SU-DHL-6 (cell line): Measurements from ENCODE around the gene WDR62.
"Not testable (repeated sequence)": the region's sequence is repeated elsewhere in the genome, so short reads cannot be mapped to it uniquely, and the experiment has no call there.

Experiments
- H2AFZ ChIP-seq: fragments of 200-600 bp; sonication (generic); 2 replicates; pipeline ENCODE4 v1.6.1; 2014; ENCODE audit warnings: low read depth, mild to moderate bottlenecking, moderate library complexity, mixed read lengths, antibody characterized with exemption, low read length; ENCODE audit not compliant: severe bottlenecking
- H3F3A ChIP-seq: fragments of 200-600 bp; shearing (Covaris generic); 2 replicates; pipeline ENCODE4 v1.6.0; 2016; ENCODE audit warnings: antibody characterized with exemption, mild to moderate bottlenecking; ENCODE audit not compliant: insufficient read depth
- H3K27ac ChIP-seq: fragments of 200-600 bp; sonication (generic); 2 replicates; pipeline ENCODE4 v1.5.1; 2016; ENCODE audit warnings: low read depth, mild to moderate bottlenecking, low read length, moderate library complexity, mixed read lengths
- H3K27me3 ChIP-seq: fragments of 200-600 bp; sonication (generic), shearing (Covaris generic); 2 replicates; pipeline ENCODE4 v1.6.0; 2014; ENCODE audit warnings: mild to moderate bottlenecking, low read length
- H3K36me3 ChIP-seq: fragments of 200-600 bp; sonication (generic); 2 replicates; pipeline ENCODE4 v1.6.1; 2014; ENCODE audit warnings: mild to moderate bottlenecking, low read length, mixed read lengths
- H3K4me2 ChIP-seq: fragments of 300-600, 200-600 bp; shearing (Covaris generic), sonication (generic); 2 replicates; pipeline ENCODE4 v1.6.0; 2014; ENCODE audit warnings: low read length, low read depth, mild to moderate bottlenecking; ENCODE audit not compliant: poor library complexity, severe bottlenecking
- H3K4me3 ChIP-seq: fragments of 200-600 bp; sonication (generic); 2 replicates; pipeline ENCODE4 v1.5.1; 2014; ENCODE audit warnings: antibody characterized with exemption, low read length, mild to moderate bottlenecking, mixed read lengths; ENCODE audit not compliant: insufficient read depth, poor library complexity, severe bottlenecking
- H3K79me2 ChIP-seq: fragments of 200-600 bp; sonication (generic); 2 replicates; pipeline ENCODE4 v1.6.1; 2014; ENCODE audit warnings: mild to moderate bottlenecking, low read length, moderate library complexity; ENCODE audit not compliant: insufficient read depth
- H3K9ac ChIP-seq: fragments of 200-600 bp; sonication (generic); 2 replicates; pipeline ENCODE4 v1.7.0; 2014; ENCODE audit warnings: mild to moderate bottlenecking, low read length
- H3K9me2 ChIP-seq: fragments of 200-600 bp; sonication (generic); replicated peaks from 2 replicates; pipeline ENCODE4 v1.6.1; 2014; ENCODE audit warnings: low read length; ENCODE audit not compliant: insufficient read depth
- H3K9me3 ChIP-seq: fragments of 200-600 bp; sonication (generic); 2 replicates; pipeline ENCODE4 v1.6.1; 2014; ENCODE audit warnings: low read length, mixed read lengths; ENCODE audit not compliant: insufficient read depth
- H4K20me1 ChIP-seq: fragments of 200-600 bp; sonication (generic); 2 replicates; pipeline ENCODE4 v1.6.1; 2014; ENCODE audit warnings: low read depth, mild to moderate bottlenecking, antibody characterized with exemption, low read length, moderate library complexity, mixed read lengths
- EZH2phosphoT487 ChIP-seq: fragments of 200-600 bp; sonication (generic), shearing (Covaris generic); conservative IDR thresholded peaks from 2 replicates; pipeline ENCODE4 v1.6.1; 2018; ENCODE audit warnings: mild to moderate bottlenecking, antibody characterized with exemption, low read length, moderate library complexity, mixed read lengths
- TF ChIP-seq, protein P1 (sequence below): fragments of 200-600 bp; sonication (generic); IDR thresholded peaks from one replicate; pipeline ENCODE4 v1.5.1; 2017; ENCODE audit warnings: antibody characterized with exemption, mild to moderate bottlenecking, low read length, moderate library complexity; ENCODE audit not compliant: insufficient read depth, poor library complexity, severe bottlenecking

Gene WDR62

DNA sequence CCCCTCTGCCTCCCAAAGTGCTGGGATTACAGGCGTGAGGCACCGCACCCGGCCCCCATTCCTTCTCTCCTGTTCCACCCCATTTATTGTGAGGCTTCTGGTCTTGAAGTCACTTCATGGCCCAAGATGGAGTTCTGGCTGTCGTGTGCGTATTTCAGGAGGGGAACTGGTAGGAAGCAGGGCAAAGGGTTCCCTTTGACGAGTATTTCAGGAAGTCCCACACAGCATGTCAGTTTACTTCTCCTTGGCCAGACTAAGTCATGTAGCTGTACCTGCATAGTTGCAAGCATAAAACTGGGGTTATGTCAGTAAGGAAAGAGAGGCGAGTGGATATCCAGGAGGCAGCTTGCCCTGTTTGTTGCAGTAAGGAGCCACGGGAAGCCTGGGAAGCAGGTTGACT lies 10.1 kb downstream of the WDR62 start:
- Histone ChIP-seq H3K4me3 (no peak overlapping the region), H3K9me2 (no peaks in the 10 kb centered on the region), H3K27ac (no peak overlapping the region), H3K79me2 (peaks cover 12% of the 10 kb centered on the region; the same call in 1 of the 2 replicates), H3K27me3 (no peaks in the 10 kb centered on the region), H3F3A (no peaks in the 10 kb centered on the region), H4K20me1 (no peaks in the 10 kb centered on the region), H3K4me2 (no peak overlapping the region), H2AFZ (no peak overlapping the region), H3K9me3 (no peaks in the 10 kb centered on the region), H3K9ac (no peak overlapping the region), H3K36me3 (0 out of 2 replicates have a peak, but pooled peaks cover 5% of the 10 kb centered on the region)
- no peak for TF ChIP-seq EZH2phosphoT487
- TF ChIP-seq, protein P1, sequence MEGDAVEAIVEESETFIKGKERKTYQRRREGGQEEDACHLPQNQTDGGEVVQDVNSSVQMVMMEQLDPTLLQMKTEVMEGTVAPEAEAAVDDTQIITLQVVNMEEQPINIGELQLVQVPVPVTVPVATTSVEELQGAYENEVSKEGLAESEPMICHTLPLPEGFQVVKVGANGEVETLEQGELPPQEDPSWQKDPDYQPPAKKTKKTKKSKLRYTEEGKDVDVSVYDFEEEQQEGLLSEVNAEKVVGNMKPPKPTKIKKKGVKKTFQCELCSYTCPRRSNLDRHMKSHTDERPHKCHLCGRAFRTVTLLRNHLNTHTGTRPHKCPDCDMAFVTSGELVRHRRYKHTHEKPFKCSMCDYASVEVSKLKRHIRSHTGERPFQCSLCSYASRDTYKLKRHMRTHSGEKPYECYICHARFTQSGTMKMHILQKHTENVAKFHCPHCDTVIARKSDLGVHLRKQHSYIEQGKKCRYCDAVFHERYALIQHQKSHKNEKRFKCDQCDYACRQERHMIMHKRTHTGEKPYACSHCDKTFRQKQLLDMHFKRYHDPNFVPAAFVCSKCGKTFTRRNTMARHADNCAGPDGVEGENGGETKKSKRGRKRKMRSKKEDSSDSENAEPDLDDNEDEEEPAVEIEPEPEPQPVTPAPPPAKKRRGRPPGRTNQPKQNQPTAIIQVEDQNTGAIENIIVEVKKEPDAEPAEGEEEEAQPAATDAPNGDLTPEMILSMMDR: no peak

DNA sequence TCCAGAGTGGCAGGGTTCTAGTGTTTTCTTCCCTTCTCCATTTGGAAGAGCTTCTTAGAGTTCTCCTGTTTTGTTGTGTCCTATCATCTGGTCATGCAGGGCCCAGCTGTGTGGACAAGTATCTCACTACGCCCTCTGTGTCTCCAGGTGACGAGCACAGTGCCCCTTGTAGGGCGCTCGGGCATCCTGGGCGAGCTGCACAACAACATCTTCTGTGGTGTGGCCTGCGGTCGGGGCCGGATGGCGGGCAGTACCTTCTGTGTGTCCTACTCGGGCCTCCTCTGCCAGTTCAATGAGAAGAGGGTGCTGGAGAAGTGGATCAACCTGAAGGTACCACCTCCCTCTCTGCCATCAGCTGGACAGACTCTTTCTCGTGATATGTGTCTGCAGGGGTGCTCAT lies 13.0 kb downstream of the WDR62 start:
- Histone ChIP-seq H2AFZ (no peak overlapping the region), H3K36me3 (0 out of 2 replicates have a peak, but pooled peaks cover 5% of the 10 kb centered on the region), H3K27ac (no peak overlapping the region), H3K9me3 (no peaks in the 10 kb centered on the region), H3K9me2 (no peaks in the 10 kb centered on the region), H3K9ac (no peak overlapping the region), H4K20me1 (no peaks in the 10 kb centered on the region), H3K4me2 (no peak overlapping the region), H3K4me3 (no peak overlapping the region), H3F3A (no peaks in the 10 kb centered on the region), H3K27me3 (no peaks in the 10 kb centered on the region), H3K79me2 (0 out of 2 replicates have a peak, but pooled peaks cover 3% of the 10 kb centered on the region)
- TF ChIP-seq, protein P1: no peak
- TF ChIP-seq EZH2phosphoT487: no peak

DNA sequence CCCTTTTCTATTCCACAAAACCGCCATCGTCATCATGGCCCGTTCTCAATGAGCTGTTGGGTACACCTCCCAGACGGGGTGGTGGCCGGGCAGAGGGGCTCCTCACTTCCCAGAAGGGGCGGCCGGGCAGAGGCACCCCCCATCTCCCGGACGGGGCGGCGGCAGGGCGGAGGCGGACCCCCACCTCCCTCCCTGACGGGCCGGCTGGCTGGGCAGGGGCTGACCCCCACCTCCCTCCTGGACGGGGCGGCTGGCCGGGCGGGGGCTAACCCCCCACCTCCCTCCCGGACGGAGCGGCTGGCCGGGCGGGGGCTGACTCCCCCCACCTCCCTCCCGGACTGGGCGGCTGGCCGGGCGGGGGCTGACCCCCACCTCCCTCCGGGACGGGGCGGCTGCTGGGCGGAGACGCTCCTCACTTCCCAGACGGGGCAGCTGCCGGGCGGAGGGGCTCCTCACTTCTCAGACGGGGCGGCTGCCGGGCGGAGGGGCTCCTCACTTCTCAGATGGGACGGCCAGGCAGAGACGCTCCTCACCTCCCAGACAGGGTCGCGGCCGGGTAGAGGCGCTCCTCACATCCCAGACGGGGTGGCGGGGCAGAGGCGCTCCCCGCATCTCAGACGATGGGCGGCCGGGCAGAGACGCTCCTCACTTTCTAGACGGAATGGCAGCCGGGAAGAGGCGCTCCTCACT lies 14.3 kb downstream of the WDR62 start:
- not testable (repeated sequence) for H3F3A ChIP-seq, H3K27me3 ChIP-seq, H3K9me2 ChIP-seq, H3K79me2 ChIP-seq, H3K27ac ChIP-seq, H3K9ac ChIP-seq, H4K20me1 ChIP-seq, H2AFZ ChIP-seq, H3K4me3 ChIP-seq, H3K36me3 ChIP-seq, H3K4me2 ChIP-seq, H3K9me3 ChIP-seq

DNA sequence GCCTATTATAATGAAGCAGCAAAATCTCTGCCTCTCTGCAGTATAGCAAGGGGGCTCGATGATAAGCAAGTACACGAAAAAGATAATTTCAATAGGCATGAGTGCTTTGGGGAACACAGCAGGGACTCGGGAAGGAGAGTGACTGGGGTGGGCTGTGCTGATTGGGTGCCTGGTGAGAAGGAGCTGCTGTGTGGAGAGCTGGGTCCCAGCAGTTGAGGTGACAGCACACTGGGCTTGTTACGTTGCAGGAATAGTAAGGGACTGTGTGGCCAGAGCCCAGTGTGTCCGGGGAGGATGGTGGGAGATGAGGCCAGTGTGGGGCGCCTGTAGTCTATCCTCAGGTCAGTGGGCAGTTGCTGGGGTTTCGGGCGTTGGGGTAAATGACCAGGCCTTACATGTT lies 17.4 kb downstream of the WDR62 start:
- Histone ChIP-seq H3K36me3 (peaks cover 9% of the 10 kb centered on the region; the same call in 1 of the 2 replicates), H4K20me1 (no peaks in the 10 kb centered on the region), H3K27ac (no peak overlapping the region)

More for the DNA sequence above, 17.4 kb downstream of the WDR62 start:
- Histone ChIP-seq H3K9me3 (no peaks in the 10 kb centered on the region), H2AFZ (no peak overlapping the region), H3K4me3 (no peak overlapping the region), H3K79me2 (no peaks in the 10 kb centered on the region), H3F3A (0 out of 2 replicates have a peak, but pooled peaks cover 4% of the 10 kb centered on the region), H3K4me2 (no peak overlapping the region), H3K9ac (no peak overlapping the region), H3K27me3 (no peaks in the 10 kb centered on the region), H3K9me2 (no peaks in the 10 kb centered on the region)
- TF ChIP-seq EZH2phosphoT487: no peak
- TF ChIP-seq, protein P1: no peak
